Ascending aorta (tissue), 2 donors: ENCODE results near the gene ANGPTL2. TPM values are rescaled to one million over a fixed set of nuclear protein-coding genes. Genes with fewer than 3 reads are reported as not detected.

ENCODE experiments used
- DNase-seq, 2 donors: peaks; one replicate each; pipeline ENCODE4 v3.0.0-alpha.2; 2019; ENCODE audit warnings: low spot score in 2 of 2
- H3K27ac ChIP-seq, 2 donors: fragments of 200-600 bp; sonication (generic); one replicate each; pipeline ENCODE4 v1.5.1; 2016 to 2017; ENCODE audit warnings: mild to moderate bottlenecking in 1 of 2
- H3K27me3 ChIP-seq: fragments of 200-600 bp; sonication (generic); one replicate; pipeline ENCODE4 v1.5.1; 2017
- H3K36me3 ChIP-seq, 2 donors: fragments of 200-600 bp; sonication (generic); one replicate each; pipeline ENCODE4 v1.5.1; 2016
- H3K4me1 ChIP-seq, 2 donors: fragments of 200-600 bp; sonication (generic); one replicate each; pipeline ENCODE4 v1.5.1; 2016 to 2017; ENCODE audit warnings: mild to moderate bottlenecking in 1 of 2
- H3K4me3 ChIP-seq, 2 donors: fragments of 200-600 bp; sonication (generic); one replicate each; pipeline ENCODE4 v1.5.1; 2016 to 2017; ENCODE audit warnings: mild to moderate bottlenecking in 1 of 2
- H3K9me3 ChIP-seq, 2 donors: fragments of 200-600 bp; sonication (generic); one replicate each; pipeline ENCODE4 v1.5.1; 2016
- CTCF ChIP-seq, 3 experiments: fragments of 200-600 bp in 2 of 3; fragments of 450-650 bp in 1 of 3; sonication (generic) in 2 of 3; IDR thresholded peaks; one replicate each; pipeline ENCODE4 v1.5.1; 2016 to 2019; ENCODE audit warnings: antibody characterized with exemption in 3 of 3, mild to moderate bottlenecking in 1 of 3, moderate library complexity in 1 of 3
- intact Hi-C: fragments of 100-400 bp; cut with DNase I; formaldehyde crosslinking; loops from one replicate; pipeline ENCODE4 v1.15.1; 2023
- total RNA-seq: library from RNA; depleted of rRNA; stranded (reverse); fragments of >200 nt; gene quantifications from one replicate; pipeline ENCODE4 v1.1.0, GENCODE V29; 2016

ANGPTL2 gene
- total RNA-seq, 1 donor from 2014 or later = 19.6 TPM

GRCh38 chr9:127076860-127077643 is 45.4 kb downstream of the ANGPTL2 start:
- H3K27me3 ChIP-seq = no peaks in the 10 kb centered on the region
- H3K27ac ChIP-seq = no peak overlapping the region
- no peaks in the 10 kb centered on the region for H3K9me3 ChIP-seq
- H3K36me3 ChIP-seq = no peaks in the 10 kb centered on the region
- DNase-seq = peak in 1 of 2 donors; percentile 44
- H3K4me3 ChIP-seq = no peak overlapping the region
- intact Hi-C loops = no loop called here
- no peak for TF ChIP-seq CTCF (IDR thresholded peaks at IDR 0.05)
- H3K4me1 ChIP-seq = peaks cover 0 to 12% of the 10 kb centered on the region in 2 donors

GRCh38 chr9:127075624-127076372 is 46.6 kb downstream of the ANGPTL2 start:
- no peak for TF ChIP-seq CTCF (IDR thresholded peaks at IDR 0.05)
- Histone ChIP-seq H3K9me3 (no peaks in the 10 kb centered on the region), H3K36me3 (no peaks in the 10 kb centered on the region), H3K27me3 (no peaks in the 10 kb centered on the region), H3K4me3 (no peak overlapping the region), H3K4me1 (peaks cover 0 to 12% of the 10 kb centered on the region in 2 donors), H3K27ac (peak overlapping the region in 1 of 2 donors; percentile 5)
- intact Hi-C loops = no loop called here
- no peak for DNase-seq

GRCh38 chr9:127074561-127075548 is 47.6 kb downstream of the ANGPTL2 start:
- H3K27ac ChIP-seq = peak overlapping the region in 1 of 2 donors; percentile 5
- intact Hi-C loops = no loop called here

GRCh38 chr9:127067603-127068220 is 54.7 kb downstream of the ANGPTL2 start:
- no peak for DNase-seq
- H3K27me3 ChIP-seq = no peaks in the 10 kb centered on the region
- TF ChIP-seq CTCF (IDR thresholded peaks at IDR 0.05) = no peak
- no peaks in the 10 kb centered on the region for H3K9me3 ChIP-seq
- H3K27ac ChIP-seq = no peak overlapping the region
- H3K4me1 ChIP-seq = no peaks in the 10 kb centered on the region
- H3K4me3 ChIP-seq = no peak overlapping the region
- H3K36me3 ChIP-seq = no peaks in the 10 kb centered on the region
- intact Hi-C loops = no loop called here

More at GRCh38 chr9:127074561-127075548, 47.6 kb downstream of the ANGPTL2 start:
- H3K4me1 ChIP-seq = peaks cover 0 to 12% of the 10 kb centered on the region in 2 donors
- H3K9me3 ChIP-seq = no peaks in the 10 kb centered on the region
- H3K4me3 ChIP-seq = no peak overlapping the region
- DNase-seq = peak in 1 of 2 donors; percentile 55
- TF ChIP-seq CTCF (IDR thresholded peaks at IDR 0.05) = no peak
- H3K27me3 ChIP-seq = no peaks in the 10 kb centered on the region
- H3K36me3 ChIP-seq = no peaks in the 10 kb centered on the region

- H3K9me3 ChIP-seq = no peaks in the 10 kb centered on the region
- TF ChIP-seq CTCF (IDR thresholded peaks at IDR 0.05) = no peak
- no peaks in the 10 kb centered on the region for H3K36me3 ChIP-seq
- no peaks in the 10 kb centered on the region for H3K4me1 ChIP-seq
- H3K27me3 ChIP-seq = no peaks in the 10 kb centered on the region
- intact Hi-C loops = no loop called here
- DNase-seq = no peak
- H3K27ac ChIP-seq = no peak overlapping the region
- no peak overlapping the region for H3K4me3 ChIP-seq
Measured at GRCh38 chr9:127066851-127067136, 55.6 kb downstream of the ANGPTL2 start.
